K562 (cell line): ENCODE results near the gene SPINK4. TPM values are rescaled to one million over a fixed set of nuclear protein-coding genes. Genes with fewer than 3 reads are reported as not detected.

ENCODE experiments used
- BACH1 ChIP-seq: fragments of 200-800 bp; sonication (Bioruptor generic); IDR thresholded peaks from 2 replicates; pipeline ENCODE4 v1.6.1; 2016; ENCODE audit warnings: missing genetic modification characterization, missing compliant biosample characterization
- CBX1 ChIP-seq: sonication (generic); IDR thresholded peaks from 2 replicates; pipeline ENCODE4 v1.6.1; 2016; ENCODE audit warnings: antibody characterized with exemption, low read depth, mild to moderate bottlenecking
- ETS2 ChIP-seq: IDR thresholded peaks from 2 replicates; pipeline ENCODE4 v1.6.1; 2016; ENCODE audit warnings: borderline replicate concordance, missing genetic modification characterization, mild to moderate bottlenecking, moderate library complexity, missing compliant biosample characterization; ENCODE audit not compliant: poor library complexity, severe bottlenecking
- EZH2 ChIP-seq: IDR thresholded peaks from 2 replicates; pipeline ENCODE4 v1.6.1; 2012; ENCODE audit warnings: low read depth, mild to moderate bottlenecking, inconsistent platforms, low read length, borderline replicate concordance
- MTA3 ChIP-seq: fragments of 450-650 bp; formaldehyde crosslinking; IDR thresholded peaks from 2 replicates; pipeline ENCODE4 v1.6.1; 2017; ENCODE audit warnings: mild to moderate bottlenecking, borderline replicate concordance
- PCBP1 ChIP-seq: fragments of 200-400 bp; formaldehyde crosslinking; IDR thresholded peaks from 2 replicates; pipeline ENCODE4 v1.6.1; 2018; ENCODE audit warnings: mild to moderate bottlenecking, low read depth, low read length; ENCODE audit not compliant: poor library complexity, severe bottlenecking
- SLC30A9 ChIP-seq: fragments of 250-450 bp; sonication (Bioruptor Pico); IDR thresholded peaks from 2 replicates; pipeline ENCODE4 v1.8.0; 2022; ENCODE audit warnings: mild to moderate bottlenecking, moderate library complexity
- SMC3 ChIP-seq: conservative IDR thresholded peaks from 2 replicates; pipeline ENCODE4 v1.6.1; 2011; ENCODE audit warnings: low read depth, low read length, improper control_type of control experiment; ENCODE audit not compliant: insufficient read depth
- SRSF3 ChIP-seq: fragments of 200-400 bp; formaldehyde crosslinking; IDR thresholded peaks from 2 replicates; pipeline ENCODE4 v1.6.1; 2016; ENCODE audit warnings: mild to moderate bottlenecking, low read length, moderate library complexity; ENCODE audit not compliant: insufficient read depth
- ZFPM2 ChIP-seq: fragments of 250-450 bp; sonication (Bioruptor Pico); IDR thresholded peaks from 2 replicates; pipeline ENCODE4 v1.5.1; 2022; ENCODE audit warnings: mild to moderate bottlenecking
- ZNF175 ChIP-seq: fragments of 200-800 bp; sonication (Bioruptor generic); IDR thresholded peaks from 2 replicates; pipeline ENCODE4 v1.6.1; 2016; ENCODE audit warnings: low read depth, mild to moderate bottlenecking, missing genetic modification characterization, missing compliant biosample characterization
- polyA plus RNA-seq, 8 experiments: library from polyadenylated mRNA; depleted of rRNA in 4 of 8; stranded (reverse) in 5 of 8; unstranded in 3 of 8; fragments of >200 nt; fragmentation: Nextera tagmentation in 2 of 8; fragmentation: Illumina TruSeq in 1 of 8; extraction: Ambion mirVana in 2 of 8; extraction: Trizol in 1 of 8; gene quantifications; 2 replicates each; pipeline versions ENCODE4 v1.2.1 to v1.2.3, GENCODE V29; 2011 to 2014; ENCODE audit warnings: inconsistent platforms in 1 of 8, missing spikeins in 1 of 8
- total RNA-seq, 7 experiments: library from RNA; depleted of rRNA in 6 of 7; stranded (reverse); fragments of >200 nt in 6 of 7; fragmentation: Illumina TruSeq in 2 of 7; extraction: Trizol in 2 of 7; gene quantifications; 2 replicates each; pipeline versions ENCODE4 v1.2.1 to v1.2.3, GENCODE V29; 2011 to 2021; ENCODE audit warnings: low replicate concordance in 1 of 7
- TF ChIP-seq, protein P1 (sequence below): fragments of 450-650 bp; IDR thresholded peaks from 2 replicates; pipeline ENCODE4 v1.6.1; 2016; ENCODE audit warnings: low read depth
- TF ChIP-seq, protein P2 (sequence below): fragments of 150-350 bp; conservative IDR thresholded peaks from 2 replicates; pipeline ENCODE4 v1.6.1; 2014; ENCODE audit warnings: low read length
- TF ChIP-seq, protein P3 (sequence below), 2 experiments: fragments of 450-650 bp in 1 of 2; sonication (generic) in 1 of 2; formaldehyde crosslinking; conservative IDR thresholded peaks; 2 replicates each; pipeline versions ENCODE4 v1.4.0 to v1.8.1; 2020 to 2022; ENCODE audit warnings: mild to moderate bottlenecking in 1 of 2, missing genetic modification reagents in 1 of 2
- TF ChIP-seq, protein P4 (sequence below): fragments of 250-450 bp; sonication (Bioruptor Pico); IDR thresholded peaks from 2 replicates; pipeline ENCODE4 v1.8.0; 2021; ENCODE audit warnings: moderate library complexity, mild to moderate bottlenecking, inconsistent platforms

The SPINK4 gene
- total and polyA plus RNA-seq, 9 of the 15 experiments (the other 6 are each of a cell fraction or from before 2014, with no cell fraction given) = 0.74 to 5.5 (median 2.1) TPM; not detected in 2

DNA sequence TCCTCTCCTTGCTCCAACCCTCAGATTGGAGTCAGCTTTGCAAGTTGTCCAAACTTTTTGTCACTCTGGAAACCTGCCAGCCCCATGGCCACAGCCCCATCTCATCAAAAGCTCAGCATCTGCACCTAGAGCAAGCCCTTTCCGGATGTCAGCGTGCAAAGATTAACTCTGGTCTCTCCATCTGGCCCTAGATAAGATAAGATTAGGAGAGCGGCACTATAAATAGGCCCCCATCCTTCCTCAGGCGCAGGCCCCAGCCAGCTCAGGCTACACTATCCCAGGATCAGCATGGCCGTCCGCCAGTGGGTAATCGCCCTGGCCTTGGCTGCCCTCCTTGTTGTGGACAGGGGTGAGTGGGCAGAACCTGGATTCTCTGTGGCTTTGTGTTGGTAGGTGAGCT lies at the start of gene SPINK4 (continued):
- TF ChIP-seq, protein P1, sequence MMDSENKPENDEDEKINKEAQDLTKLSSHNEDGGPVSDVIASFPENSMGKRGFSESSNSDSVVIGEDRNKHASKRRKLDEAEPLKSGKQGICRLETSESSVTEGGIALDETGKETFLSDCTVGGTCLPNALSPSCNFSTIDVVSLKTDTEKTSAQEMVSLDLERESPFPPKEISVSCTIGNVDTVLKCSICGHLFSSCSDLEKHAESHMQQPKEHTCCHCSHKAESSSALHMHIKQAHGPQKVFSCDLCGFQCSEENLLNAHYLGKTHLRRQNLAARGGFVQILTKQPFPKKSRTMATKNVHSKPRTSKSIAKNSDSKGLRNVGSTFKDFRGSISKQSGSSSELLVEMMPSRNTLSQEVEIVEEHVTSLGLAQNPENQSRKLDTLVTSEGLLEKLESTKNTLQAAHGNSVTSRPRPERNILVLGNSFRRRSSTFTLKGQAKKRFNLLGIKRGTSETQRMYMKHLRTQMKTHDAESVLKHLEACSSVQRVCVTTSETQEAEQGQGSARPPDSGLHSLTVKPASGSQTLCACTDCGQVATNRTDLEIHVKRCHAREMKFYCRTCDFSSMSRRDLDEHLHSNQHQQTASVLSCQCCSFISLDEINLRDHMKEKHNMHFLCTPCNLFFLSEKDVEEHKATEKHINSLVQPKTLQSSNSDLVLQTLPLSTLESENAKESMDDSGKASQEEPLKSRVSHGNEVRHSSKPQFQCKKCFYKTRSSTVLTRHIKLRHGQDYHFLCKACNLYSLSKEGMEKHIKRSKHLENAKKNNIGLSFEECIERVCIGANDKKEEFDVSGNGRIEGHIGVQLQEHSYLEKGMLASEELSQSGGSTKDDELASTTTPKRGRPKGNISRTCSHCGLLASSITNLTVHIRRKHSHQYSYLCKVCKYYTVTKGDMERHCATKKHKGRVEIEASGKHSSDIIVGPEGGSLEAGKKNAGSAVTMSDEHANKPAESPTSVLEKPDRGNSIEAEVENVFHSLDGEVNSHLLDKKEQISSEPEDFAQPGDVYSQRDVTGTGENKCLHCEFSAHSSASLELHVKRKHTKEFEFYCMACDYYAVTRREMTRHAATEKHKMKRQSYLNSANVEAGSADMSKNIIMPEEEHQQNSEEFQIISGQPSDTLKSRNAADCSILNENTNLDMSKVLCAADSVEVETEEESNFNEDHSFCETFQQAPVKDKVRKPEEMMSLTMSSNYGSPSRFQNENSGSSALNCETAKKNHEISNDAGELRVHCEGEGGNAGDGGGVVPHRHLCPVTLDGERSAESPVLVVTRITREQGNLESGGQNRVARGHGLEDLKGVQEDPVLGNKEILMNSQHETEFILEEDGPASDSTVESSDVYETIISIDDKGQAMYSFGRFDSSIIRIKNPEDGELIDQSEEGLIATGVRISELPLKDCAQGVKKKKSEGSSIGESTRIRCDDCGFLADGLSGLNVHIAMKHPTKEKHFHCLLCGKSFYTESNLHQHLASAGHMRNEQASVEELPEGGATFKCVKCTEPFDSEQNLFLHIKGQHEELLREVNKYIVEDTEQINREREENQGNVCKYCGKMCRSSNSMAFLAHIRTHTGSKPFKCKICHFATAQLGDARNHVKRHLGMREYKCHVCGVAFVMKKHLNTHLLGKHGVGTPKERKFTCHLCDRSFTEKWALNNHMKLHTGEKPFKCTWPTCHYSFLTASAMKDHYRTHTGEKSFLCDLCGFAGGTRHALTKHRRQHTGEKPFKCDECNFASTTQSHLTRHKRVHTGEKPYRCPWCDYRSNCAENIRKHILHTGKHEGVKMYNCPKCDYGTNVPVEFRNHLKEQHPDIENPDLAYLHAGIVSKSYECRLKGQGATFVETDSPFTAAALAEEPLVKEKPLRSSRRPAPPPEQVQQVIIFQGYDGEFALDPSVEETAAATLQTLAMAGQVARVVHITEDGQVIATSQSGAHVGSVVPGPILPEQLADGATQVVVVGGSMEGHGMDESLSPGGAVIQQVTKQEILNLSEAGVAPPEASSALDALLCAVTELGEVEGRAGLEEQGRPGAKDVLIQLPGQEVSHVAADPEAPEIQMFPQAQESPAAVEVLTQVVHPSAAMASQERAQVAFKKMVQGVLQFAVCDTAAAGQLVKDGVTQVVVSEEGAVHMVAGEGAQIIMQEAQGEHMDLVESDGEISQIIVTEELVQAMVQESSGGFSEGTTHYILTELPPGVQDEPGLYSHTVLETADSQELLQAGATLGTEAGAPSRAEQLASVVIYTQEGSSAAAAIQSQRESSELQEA = no peak
- TF ChIP-seq ZNF175 (CRISPR knock-in tag) = peak; percentile 88
- TF ChIP-seq, protein P2, sequence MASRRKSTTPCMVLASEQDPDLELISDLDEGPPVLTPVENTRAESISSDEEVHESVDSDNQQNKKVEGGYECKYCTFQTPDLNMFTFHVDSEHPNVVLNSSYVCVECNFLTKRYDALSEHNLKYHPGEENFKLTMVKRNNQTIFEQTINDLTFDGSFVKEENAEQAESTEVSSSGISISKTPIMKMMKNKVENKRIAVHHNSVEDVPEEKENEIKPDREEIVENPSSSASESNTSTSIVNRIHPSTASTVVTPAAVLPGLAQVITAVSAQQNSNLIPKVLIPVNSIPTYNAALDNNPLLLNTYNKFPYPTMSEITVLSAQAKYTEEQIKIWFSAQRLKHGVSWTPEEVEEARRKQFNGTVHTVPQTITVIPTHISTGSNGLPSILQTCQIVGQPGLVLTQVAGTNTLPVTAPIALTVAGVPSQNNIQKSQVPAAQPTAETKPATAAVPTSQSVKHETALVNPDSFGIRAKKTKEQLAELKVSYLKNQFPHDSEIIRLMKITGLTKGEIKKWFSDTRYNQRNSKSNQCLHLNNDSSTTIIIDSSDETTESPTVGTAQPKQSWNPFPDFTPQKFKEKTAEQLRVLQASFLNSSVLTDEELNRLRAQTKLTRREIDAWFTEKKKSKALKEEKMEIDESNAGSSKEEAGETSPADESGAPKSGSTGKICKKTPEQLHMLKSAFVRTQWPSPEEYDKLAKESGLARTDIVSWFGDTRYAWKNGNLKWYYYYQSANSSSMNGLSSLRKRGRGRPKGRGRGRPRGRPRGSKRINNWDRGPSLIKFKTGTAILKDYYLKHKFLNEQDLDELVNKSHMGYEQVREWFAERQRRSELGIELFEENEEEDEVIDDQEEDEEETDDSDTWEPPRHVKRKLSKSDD = no peak
- TF ChIP-seq SMC3 = no peak
- TF ChIP-seq BACH1 (tag) = no peak
- peak; percentile 88 for TF ChIP-seq MTA3
- TF ChIP-seq PCBP1 = no peak
- TF ChIP-seq SLC30A9 (CRISPR knock-in tag) = no peak
- no peak for TF ChIP-seq ETS2 (tag)
- no peak for TF ChIP-seq SRSF3
- TF ChIP-seq, protein P3, sequence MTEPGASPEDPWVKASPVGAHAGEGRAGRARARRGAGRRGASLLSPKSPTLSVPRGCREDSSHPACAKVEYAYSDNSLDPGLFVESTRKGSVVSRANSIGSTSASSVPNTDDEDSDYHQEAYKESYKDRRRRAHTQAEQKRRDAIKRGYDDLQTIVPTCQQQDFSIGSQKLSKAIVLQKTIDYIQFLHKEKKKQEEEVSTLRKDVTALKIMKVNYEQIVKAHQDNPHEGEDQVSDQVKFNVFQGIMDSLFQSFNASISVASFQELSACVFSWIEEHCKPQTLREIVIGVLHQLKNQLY (CRISPR knock-in tag; conservative IDR thresholded peaks at IDR 0.05) = no peak
- TF ChIP-seq ZFPM2 (CRISPR knock-in tag) = no peak
- TF ChIP-seq, protein P4, sequence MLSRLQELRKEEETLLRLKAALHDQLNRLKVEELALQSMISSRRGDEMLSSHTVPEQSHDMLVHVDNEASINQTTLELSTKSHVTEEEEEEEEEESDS = no peak
- no peak for TF ChIP-seq EZH2
- no peak for TF ChIP-seq CBX1
